ENCODE results near the gene FAM237B.
"Not testable (repeated sequence)": the region's sequence is repeated elsewhere in the genome, so short reads cannot be mapped to it uniquely, and the experiment has no call there.

The FAM237B gene

DNA sequence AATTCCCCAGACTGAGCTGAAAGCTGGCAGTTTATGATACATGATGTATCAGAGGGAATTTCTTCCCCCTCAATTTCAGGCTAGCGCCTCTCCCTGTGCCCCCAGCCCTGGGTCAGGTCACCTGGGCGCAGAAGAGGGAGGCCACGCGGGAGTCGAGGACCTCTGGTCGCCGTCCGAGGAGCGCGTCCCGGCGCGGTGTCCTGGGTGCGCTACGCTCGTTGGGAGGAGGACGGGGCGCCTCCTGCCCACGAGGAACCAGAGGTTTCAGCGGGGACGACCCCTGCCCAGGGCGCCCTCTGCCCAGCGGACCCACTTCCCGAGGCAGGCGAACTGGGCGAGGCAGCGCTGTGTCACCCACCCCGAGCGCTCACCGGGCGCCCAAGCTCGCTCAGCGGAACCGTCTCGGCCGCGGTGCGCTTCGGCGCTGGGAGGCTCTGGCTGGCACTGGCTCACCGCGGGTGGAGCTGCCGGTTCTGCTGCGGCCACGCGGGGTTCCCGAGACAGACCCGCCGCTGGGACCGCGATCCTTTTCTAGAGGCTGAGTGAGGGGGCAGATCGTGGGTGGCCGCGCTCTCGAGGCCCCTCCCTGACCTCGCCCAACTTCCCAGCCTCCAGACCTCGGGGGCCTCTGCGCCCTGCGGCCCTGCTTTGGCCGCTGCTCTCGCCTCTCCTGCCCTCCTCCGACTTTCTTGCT, at the start of gene FAM237B:
Gene FAM237B, minus strand, starts transcription at position 504 of the 694 bp plus-strand sequence. CDS start 1,556 bp downstream, outside the sequence.
- no peak for DNase-seq

DNA sequence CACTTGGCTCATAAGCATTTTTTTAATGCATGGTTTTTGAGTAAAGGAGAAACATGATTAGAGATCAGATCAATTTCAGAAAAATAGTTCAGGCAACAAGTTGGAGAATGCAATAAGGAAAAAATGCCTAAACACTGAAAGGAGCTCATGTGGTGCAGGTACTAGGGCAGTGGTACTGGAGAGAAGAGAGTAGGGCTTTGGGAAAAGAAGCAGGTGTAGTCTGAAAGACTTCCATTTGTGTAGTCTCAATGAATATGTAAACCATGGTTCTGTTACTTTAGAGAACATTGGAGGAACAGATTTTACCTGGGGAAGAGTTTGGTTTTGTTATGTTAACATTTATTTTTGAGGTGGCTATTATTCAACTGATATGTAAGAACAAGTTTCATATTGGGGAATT, 30.9 kb upstream of the FAM237B start:
- DNase-seq = no peak

DNA sequence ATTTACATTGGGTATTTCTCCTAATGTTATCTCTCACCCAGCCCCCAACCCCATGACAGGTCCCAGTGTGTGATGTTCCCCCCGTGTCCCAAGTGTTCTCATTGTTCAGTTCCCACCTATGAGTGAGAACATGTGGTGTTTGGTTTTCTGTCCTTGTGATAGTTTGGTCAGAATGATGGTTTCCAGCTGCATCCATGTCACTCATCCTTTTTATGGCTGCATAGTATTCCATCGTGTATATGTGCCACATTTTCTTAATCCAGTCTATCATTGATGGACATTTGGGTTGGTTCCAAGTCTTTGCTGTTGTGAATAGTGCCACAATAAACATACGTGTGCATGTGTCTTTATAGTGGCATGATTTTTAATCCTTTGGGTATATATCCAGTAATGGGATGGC, 28.9 kb upstream of the FAM237B start:
- not testable (repeated sequence) for DNase-seq

DNA sequence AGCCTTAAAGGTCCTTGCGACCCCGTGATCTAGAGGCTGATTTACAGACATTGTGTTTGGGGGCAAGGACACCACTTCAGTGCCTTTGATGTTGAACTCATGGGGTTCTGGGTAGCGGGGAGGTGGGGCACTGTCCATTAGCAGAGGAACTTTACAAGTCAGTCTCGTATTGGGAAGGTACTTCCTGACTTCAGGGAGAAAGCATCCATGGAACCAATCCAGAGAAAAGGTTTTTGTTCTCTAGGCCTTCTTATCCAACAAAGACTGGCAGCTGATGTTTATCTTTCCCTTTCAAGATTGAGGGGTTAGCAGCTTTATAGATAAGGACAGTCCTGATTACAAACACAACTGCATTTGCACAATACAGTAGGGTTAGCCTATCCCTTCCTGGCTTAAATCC, 28.2 kb upstream of the FAM237B start:
- DNase-seq = no peak

DNA sequence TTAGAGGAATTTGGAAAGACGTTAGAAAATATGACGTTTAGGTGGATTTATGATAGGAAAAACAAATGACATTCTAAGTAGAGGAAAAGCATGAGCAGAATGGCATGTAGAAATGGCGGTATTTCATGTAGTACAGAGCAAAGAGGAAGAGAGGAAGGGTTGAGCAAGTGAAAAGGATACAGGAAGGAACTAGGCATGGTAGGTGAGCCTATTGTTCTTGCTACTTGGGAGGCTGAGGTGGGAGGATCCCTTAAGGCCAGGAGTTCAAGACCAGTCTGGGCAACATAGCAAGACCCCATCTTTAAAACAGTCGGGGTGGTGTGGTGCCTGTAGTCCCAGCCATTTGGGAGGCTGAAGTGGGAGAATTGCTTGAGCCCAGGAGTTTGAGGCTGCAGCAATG, 26.7 kb upstream of the FAM237B start:
- DNase-seq = no peak

DNA sequence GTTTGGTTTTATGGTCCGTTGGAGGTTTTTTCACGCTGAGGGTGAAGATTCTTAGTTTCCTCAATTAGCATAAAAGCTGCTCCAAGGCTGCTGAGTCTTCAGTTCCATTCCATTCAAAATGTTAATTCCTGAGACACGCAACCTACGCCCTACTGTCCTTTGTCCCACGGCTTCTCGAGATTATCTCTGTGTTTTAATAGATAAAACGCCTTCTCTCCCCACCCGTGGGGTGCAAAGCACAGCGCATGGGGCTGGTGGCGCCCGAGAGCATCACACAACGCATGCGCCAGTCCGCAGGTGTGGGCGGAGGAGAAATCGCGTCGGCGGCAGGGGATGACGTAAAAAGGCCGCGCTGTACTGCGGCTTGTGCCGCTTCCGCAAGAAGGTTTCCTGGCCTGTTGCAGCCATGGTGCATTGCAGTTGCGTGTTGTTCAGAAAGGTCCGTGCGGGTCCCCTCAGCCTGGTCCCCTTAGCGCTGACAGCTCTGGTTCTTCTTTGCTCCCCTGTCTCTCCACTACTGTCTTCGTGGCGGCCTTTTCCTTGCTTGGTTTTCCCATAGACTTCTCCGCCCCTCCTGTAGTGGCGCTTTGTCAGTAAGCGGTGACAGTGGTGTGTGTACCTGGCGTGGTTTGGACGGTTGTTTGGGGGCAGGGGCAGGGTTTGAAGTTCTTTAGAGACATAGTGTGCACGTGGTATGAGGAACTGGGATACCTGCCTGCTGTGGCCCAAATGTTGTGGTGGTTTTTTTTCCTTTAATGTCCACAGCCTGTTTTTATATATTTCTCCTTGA, 25.4 kb upstream of the FAM237B start, which contains the start of gene GTPBP10:
Gene GTPBP10, plus strand, starts transcription at position 381 of the 790 bp plus-strand sequence. Its CDS starts 26 bp downstream, at position 407.
- DNase-seq = peak; percentile 88 to 92 (median 90)

DNA sequence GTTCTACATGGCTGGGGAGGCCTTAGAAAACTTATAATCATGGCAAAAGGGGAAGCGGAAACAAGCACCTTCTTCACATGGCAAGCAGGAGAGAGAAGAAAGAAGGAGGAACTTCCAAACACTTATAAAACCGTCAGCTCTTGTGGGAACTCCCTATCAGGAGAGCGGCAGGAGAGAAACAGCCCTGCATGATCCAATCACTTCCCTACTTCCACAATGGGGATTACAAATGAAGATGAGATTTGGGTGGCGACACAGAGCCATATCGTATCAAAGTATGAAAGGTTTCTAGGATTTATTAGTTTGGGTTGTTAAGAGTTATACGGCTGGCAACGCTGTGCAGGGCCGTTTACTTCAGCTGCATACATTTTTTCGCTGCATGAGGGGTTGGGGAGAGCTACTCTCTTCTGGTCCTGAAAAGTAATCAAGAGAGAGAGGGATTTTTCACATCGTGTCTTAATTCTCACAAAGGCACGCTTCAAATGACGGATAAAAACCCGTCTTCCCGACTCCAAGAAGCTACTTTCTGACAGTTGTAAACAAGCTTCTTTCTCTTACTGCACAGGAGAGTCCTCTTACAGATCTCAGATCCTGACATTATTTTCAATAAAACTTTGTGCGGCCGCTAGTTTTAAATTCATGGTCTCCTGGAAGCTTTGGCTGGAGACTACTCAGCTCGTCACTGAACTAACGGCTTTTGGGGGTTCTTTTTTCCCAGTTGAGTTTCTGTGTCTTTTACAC, 24.7 kb upstream of the FAM237B start:
- no peak for DNase-seq

DNA sequence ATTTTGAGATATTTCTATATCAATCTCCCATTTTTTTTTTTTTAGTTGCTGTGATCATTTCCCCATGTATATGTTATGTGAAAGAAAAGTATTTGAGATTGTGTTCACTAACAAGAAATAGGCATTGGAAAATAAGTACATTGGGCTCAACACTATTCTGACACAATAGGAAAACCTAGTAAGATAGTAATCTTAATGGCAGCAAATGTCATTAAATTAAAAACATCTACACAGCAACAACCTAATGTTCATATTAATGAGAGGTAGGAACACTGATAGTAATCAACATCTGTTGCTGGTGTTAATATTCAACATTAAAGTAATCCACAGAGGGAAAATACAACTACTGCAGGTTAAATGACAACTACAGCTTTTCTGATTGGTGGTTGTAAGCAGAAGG, 23.9 kb upstream of the FAM237B start:
- DNase-seq = no peak

DNA sequence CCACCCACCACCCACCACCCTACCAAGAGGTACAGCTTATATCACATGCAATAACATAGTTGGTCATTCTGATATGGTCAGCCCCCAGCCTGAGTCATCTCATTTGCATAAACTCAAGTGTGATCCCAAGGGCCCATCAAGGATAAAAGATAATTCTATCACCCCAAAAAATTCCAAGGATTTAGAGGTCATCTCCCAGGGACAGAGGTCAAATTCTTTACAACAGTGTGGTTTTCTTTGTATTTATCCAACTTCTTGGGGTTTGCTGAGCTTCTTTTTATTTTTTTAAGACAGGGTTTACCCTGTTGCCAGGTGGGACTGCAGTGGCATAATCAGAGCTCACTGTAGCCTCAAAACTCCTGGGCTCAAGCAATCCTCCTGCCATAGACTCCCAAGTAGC, 16.0 kb upstream of the FAM237B start:
- no peak for DNase-seq

DNA sequence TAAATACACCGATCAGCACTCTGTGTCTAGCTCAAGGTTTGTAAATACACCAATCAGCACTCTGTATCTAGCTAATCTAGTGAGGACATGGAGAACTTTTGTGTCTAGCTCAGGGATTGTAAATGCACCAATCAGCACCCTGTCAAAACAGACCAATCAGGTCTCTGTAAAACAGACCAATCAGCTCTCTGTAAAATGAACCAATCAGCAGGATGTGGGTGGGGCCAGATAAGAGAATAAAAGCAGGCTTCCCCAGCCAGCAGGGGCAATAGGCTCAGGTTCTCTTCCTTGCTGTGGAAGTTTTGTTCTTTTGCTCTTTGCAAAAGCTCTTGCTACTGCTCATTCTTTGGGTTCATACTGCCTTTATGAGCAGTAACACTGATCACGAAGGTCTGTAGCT, 13.8 kb upstream of the FAM237B start:
- DNase-seq = not testable (repeated sequence)

DNA sequence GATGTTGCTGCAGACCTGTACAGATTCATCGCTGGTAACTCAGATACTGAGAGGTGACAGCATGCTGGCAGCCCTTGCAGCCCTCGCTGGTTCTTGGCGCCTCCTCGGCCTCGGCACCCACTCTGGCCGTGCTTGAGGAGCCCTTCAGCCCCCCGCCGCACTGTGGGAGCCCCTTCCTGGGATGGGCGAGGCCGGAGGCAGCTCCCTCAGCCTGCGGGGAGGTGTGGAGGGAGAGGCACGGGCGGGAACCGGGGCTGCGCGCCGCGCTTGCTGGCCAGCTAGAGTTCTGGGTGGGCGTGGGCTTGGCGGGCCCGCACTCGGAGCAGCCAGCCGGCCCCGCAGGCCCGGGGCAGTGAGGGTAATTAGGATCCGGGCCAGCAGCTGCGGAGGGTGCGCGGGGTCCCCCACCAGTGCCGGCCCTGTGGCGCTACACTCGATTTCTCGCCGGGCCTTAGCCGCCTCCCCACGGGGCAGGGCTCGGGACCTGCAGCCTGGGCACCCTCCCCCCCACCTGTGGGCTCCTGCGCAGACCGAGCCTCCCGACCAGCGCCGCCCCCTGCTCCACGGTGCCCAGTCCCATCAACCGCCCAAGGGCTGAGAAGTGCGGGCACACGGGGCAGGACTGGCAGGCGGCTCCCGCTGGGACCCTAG, 13.2 kb upstream of the FAM237B start:
- no peak for DNase-seq

DNA sequence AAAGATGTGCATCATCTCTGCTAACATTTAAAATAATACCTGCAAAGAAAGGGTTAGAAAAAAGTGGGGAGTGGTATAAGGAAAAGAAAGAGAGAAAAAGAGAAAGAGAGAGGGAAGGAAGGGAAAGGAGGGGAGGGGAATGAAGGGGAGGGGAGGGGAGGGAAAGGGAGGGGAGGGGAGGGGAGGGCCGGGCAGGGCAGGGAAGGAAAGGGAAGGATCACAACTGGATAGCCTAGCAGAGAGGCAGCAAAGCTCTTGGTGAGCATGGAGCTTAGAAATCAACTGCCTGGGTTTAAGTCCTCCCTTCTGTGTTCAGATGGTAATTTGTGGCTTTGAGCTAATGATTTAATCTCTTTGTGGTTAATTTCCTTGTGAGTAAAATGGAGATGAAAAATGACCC, 5.4 kb upstream of the FAM237B start:
- DNase-seq = no peak

DNA sequence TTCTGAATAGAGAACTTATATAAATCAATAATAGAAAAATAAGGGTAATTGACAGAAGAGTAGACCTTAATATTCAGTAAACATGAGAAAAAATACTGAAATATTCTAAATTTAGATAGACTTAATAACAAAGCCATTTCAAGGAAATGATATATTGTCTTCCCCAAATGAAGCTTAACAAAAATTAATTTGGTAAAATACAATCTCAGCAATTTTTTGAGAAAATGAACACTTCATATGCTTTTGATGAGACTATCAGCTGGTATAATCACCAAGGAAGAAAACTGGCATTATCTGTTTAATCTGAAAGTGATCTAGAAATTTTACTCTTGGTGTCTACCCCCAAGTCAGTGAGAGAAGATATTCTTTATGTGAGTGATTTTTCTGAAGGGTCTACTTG, 1.7 kb upstream of the FAM237B start:
- no peak for DNase-seq

DNA sequence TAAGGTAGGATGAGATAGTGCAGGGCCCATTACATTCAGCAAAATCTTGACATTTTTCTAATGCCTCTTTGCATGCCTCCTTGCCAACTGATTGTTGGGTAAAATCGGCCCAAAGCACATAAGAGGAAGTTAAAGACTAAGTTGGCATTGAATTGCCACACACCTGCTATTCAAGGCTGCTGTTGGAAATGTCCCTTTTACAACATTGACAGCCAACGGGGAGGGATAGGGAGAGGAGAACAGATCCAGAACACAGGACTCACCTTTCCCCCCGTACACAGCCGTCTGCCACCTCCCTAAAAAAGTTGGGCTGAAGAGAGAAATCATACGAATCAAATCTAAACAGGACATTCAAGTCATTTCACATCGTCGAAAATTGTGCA, 695 bp downstream of the FAM237B start:
- no peak for DNase-seq

DNA sequence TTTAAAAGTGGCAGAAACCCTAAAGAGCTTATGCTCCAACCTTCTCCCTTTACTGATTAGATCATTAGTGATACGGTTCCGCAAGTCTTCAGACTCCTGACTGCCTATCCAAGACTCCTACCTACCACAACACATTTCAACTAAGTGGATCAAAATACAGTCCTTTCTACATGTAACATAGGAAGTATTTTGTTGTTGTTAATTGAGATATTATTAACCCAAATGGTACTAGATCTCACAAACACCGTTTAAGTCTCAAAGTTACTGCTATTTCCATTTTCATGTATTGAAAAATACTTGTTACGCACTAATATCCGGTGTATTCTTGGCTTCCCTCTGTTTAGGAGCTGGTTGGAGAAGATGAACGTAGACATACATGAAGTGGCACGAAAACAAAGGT, 1.1 kb downstream of the FAM237B start:
- DNase-seq = no peak

DNA sequence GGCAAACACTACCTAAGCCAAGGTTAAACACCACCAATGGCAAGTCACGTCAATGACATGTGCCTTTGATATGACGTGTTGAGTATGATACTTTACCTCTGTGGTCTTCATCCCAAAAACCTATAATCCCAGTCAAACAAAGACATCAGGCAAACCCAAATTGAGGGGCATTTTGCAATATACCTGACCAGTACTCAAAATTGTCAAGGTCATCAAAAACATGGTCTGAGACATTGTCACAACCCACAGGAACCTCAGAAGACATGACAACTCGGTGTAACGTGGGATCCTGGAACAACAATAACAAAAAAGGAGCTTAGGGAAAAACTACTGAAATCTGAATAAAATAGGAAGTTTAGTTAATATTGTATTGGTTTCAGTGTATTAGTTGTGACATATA, 7.2 kb downstream of the FAM237B start:
- no peak for DNase-seq

DNA sequence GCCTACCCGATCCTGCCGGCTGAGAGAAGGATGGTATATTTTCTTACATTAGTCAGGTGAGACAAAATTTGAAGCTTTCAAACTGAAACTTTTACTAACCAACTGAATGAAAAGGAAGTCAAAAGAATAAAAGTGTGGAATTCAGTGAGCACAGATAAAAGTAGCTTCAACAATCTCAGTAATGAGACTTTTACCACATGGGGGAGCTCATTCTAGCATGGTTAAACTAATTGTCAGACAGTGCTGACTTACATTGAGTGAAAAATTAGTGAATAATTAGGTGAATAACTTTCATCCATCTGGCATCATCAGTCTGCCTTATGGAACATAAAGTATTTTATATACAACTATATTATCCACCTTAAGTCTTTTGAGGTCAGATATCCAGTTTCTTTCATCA, 8.4 kb downstream of the FAM237B start:
- DNase-seq = no peak

DNA sequence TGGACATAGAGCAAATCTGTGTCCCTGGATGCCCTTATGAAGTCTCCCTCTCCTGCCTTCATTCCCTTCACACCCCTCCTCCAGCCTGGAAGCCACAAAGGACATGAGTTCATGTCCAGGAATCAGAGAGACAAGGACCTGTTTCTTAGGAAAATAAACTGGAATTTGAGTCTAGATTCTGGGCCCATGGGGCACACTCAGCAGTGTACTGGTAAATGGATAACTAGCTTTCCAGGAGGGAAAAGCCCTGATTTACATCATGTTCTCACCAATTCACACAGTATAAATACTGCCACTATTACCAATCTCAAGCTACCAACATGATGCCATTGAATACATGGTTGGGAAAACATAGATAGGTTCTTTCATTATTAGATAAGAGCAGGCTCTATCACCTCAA, 9.9 kb downstream of the FAM237B start:
- no peak for DNase-seq

DNA sequence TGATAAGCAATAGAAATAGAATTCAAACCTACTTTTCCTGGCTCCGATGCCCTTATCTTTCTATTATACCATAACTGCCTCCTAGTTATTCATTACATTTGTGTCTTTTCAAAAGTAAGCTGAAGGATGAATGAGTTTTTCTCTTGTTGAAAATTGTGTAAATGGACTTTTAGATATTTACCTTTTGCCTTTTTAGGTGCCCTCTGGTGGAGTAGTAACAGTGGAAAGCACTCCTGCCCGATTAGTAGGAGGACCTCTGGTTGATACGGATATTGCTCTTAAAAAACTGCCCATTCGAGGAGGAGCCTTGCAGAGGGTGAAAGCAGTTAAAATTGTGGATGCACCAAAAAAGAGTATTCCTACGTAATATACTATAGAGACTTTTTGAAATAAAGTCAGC, 11.2 kb downstream of the FAM237B start:
- no peak for DNase-seq

DNA sequence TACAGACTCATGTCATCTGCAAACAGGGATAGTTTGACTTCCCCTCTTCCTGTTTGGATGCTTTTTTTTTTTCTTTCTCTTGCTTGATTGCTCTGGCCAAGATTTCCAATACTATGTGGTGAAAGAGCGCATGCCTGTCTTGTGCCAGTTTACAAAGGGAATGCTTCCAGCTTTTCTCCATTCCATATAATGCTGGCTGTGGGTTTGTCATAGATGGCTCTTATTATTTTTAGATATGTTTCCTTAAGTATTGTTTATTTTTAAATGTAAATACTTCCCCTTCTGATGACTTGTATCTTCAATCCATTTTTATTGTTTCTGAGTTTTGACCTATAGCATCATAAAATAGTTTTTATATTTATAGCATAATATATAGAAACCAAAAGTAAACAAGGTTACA, 17.9 kb downstream of the FAM237B start:
- DNase-seq = no peak

DNA sequence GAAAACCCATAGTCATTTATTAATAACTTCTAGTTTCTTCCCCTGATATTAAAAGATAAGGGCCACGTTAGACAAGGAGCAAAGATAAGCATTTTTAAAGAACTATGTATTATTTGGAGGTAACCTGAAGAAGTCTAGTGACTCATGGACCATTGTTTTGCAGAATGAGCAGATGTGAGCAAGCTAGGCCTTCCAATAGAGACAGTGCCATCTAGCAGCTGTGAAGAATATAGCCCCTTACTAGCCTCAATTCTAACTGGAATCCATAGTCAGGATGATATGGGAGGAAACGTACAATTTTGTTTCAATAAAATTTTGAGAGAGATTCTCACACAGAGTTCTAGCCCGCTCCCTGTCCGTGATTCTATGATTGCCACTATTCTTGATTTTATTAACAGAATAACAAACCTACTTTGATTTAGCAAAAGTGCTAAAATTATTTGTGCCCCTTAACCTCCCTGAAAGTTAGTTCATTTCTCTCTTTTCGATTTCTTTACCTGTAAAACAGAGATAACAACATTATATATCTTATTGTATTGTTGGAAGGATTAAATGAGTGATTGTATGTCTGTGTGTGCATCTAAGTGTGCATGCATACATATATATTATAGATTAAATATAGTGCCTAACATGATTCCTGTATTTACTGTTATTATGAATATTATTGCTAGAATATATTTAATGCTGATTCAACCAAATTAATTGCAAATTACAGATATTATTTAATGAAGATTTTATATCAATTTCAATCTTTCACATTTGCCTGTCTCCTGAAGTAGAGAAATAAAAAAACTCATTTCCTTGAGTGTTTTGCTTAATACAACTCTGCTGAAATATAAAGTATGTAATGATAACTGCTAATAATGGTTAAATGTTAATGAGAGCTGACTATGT, 22.7 kb downstream of the FAM237B start:
- no peak for DNase-seq

Data from activated CD4-positive, CD25-positive, alpha-beta regulatory T cell (primary cell).